OCI-LY7 (cell line): ENCODE measurements around the gene MYO16. TPM values are rescaled to one million over a fixed set of nuclear protein-coding genes. Genes with fewer than 3 reads are reported as not detected.

Experiments
- BruUV-seq: library from RNA; stranded (reverse); fragments of 400-500 nt; replicated peaks from 2 replicates; lab custom pipeline; 2021; lab: Mats Ljungman, UMichigan
- CTCF ChIA-PET: fragments of 300-600 bp; sonication (Branson Sonifier 250); formaldehyde crosslinking; loops from one replicate; lab custom pipeline; 2022; ENCODE audit warnings: antibody characterized with exemption; ENCODE audit not compliant: unreplicated experiment; lab: Charles Lee
- POLR2A ChIA-PET: fragments of 300-600 bp; sonication (Branson Sonifier 250); formaldehyde crosslinking; loops from one replicate; lab custom pipeline; 2022; ENCODE audit warnings: antibody characterized with exemption; lab: Charles Lee
- DNase-seq: peaks from one replicate; pipeline ENCODE4 v3.0.0-alpha.2; 2015; ENCODE audit warnings: low spot score
- H2AFZ ChIP-seq: fragments of 200-600 bp; sonication (generic), shearing (Covaris generic); 2 replicates; pipeline ENCODE4 v1.6.1; 2014; ENCODE audit warnings: mild to moderate bottlenecking, antibody characterized with exemption, low read length, moderate library complexity
- H3K27ac ChIP-seq: fragments of 200-600 bp; sonication (generic); 2 replicates; pipeline ENCODE4 v1.5.1; 2014; ENCODE audit warnings: mixed run types, low read depth, mild to moderate bottlenecking, moderate library complexity, low read length, inconsistent platforms; ENCODE audit not compliant: poor library complexity, severe bottlenecking
- H3K36me3 ChIP-seq: fragments of 200-600 bp; sonication (generic); 2 replicates; pipeline ENCODE4 v1.6.1; 2014; ENCODE audit warnings: mild to moderate bottlenecking, antibody characterized with exemption, low read length, moderate library complexity, mixed read lengths; ENCODE audit not compliant: insufficient read depth
- H3K4me1 ChIP-seq: fragments of 200-600 bp; sonication (generic); 2 replicates; pipeline ENCODE4 v1.5.1; 2014; ENCODE audit warnings: mild to moderate bottlenecking, low read length; ENCODE audit not compliant: insufficient read depth, poor library complexity, severe bottlenecking
- H3K4me2 ChIP-seq: fragments of 200-600 bp; sonication (generic); 2 replicates; pipeline ENCODE4 v1.6.1; 2014; ENCODE audit warnings: mild to moderate bottlenecking, low read length
- H3K4me3 ChIP-seq: fragments of 200-600 bp; sonication (generic); 2 replicates; pipeline ENCODE4 v1.5.1; 2014; ENCODE audit warnings: mild to moderate bottlenecking, low read depth, low read length; ENCODE audit not compliant: poor library complexity, severe bottlenecking
- H3K79me2 ChIP-seq: fragments of 200-600 bp; sonication (generic); 2 replicates; pipeline ENCODE4 v1.6.1; 2016; ENCODE audit warnings: low read depth, mild to moderate bottlenecking, low read length, moderate library complexity, mixed read lengths; ENCODE audit not compliant: insufficient read depth
- H3K9me2 ChIP-seq: fragments of 200-600 bp; sonication (generic); 2 replicates; pipeline ENCODE4 v1.6.1; 2016; ENCODE audit warnings: mild to moderate bottlenecking, low read length, mixed read lengths; ENCODE audit not compliant: insufficient read depth
- H3K9me3 ChIP-seq: fragments of 200-600 bp; sonication (generic); 2 replicates; pipeline ENCODE4 v1.6.1; 2014; ENCODE audit warnings: mild to moderate bottlenecking, mixed run types, low read length, mixed read lengths
- H4K20me1 ChIP-seq: fragments of 200-600 bp; sonication (generic); 2 replicates; pipeline ENCODE4 v1.6.1; 2014; ENCODE audit warnings: mild to moderate bottlenecking, antibody characterized with exemption, low read length, moderate library complexity, mixed read lengths; ENCODE audit not compliant: insufficient read depth
- CTCF ChIP-seq: fragments of 200-600 bp; sonication (generic); conservative IDR thresholded peaks from 2 replicates; pipeline ENCODE4 v1.5.1; 2014; ENCODE audit warnings: mild to moderate bottlenecking, antibody characterized with exemption, low read length, moderate library complexity, mixed read lengths
- EZH2phosphoT487 ChIP-seq: fragments of 200-600 bp; sonication (generic); IDR thresholded peaks from 2 replicates; pipeline ENCODE4 v1.6.1; 2018; ENCODE audit warnings: low read depth, borderline replicate concordance, mild to moderate bottlenecking, mixed run types, antibody characterized with exemption, low read length, moderate library complexity, mixed read lengths
- intact Hi-C: fragments of 100-400 bp; cut with micrococcal nuclease; formaldehyde crosslinking; loops from one replicate; pipeline ENCODE4 v1.10.0; 2022; ENCODE audit not compliant: unreplicated experiment
- total RNA-seq, 2 experiments: library from RNA; depleted of rRNA in 1 of 2; stranded (reverse); fragments of >200 nt in 1 of 2; shearing (Covaris generic) in 1 of 2; gene quantifications; 2 replicates each; pipeline ENCODE4 v1.2.3, GENCODE V29; 2014 to 2022

The MYO16 gene
- total RNA-seq, 2 experiments from 2014 or later: 0.06 TPM; not detected in 1

- DNase-seq: no peak
- CTCF ChIA-PET: no interaction called here
- no peak overlapping the region for H3K4me3 ChIP-seq
- H3K4me1 ChIP-seq: no peaks in the 10 kb centered on the region
- no peaks in the 10 kb centered on the region for H3K36me3 ChIP-seq
- H4K20me1 ChIP-seq: no peaks in the 10 kb centered on the region
- BruUV-seq: no TSS peak
- no peak for TF ChIP-seq EZH2phosphoT487
- TF ChIP-seq CTCF: no peak
- POLR2A ChIA-PET: no interaction called here
- H3K27ac ChIP-seq: no peak overlapping the region
- H3K79me2 ChIP-seq: no peaks in the 10 kb centered on the region
- H3K9me2 ChIP-seq: no peaks in the 10 kb centered on the region
- intact Hi-C loops: no loop called here
- no peak overlapping the region for H3K4me2 ChIP-seq
- H2AFZ ChIP-seq: no peak overlapping the region
- no peaks in the 10 kb centered on the region for H3K9me3 ChIP-seq
Measured at GRCh38 chr13:108919036-108919907, 289.9 kb downstream of the MYO16 start.

GRCh38 chr13:108920137-108920536 is 290.7 kb downstream of the MYO16 start:
- Histone ChIP-seq H3K9me2 (no peaks in the 10 kb centered on the region), H3K4me1 (no peaks in the 10 kb centered on the region), H3K4me3 (no peak overlapping the region), H3K9me3 (no peaks in the 10 kb centered on the region), H3K4me2 (no peak overlapping the region), H3K36me3 (no peaks in the 10 kb centered on the region), H3K79me2 (no peaks in the 10 kb centered on the region), H3K27ac (no peak overlapping the region), H4K20me1 (no peaks in the 10 kb centered on the region), H2AFZ (no peak overlapping the region)
- POLR2A ChIA-PET: no interaction called here
- intact Hi-C loops: no loop called here
- BruUV-seq: no TSS peak
- DNase-seq: no peak
- no peak for TF ChIP-seq CTCF
- TF ChIP-seq EZH2phosphoT487: no peak
- CTCF ChIA-PET: no interaction called here

- Histone ChIP-seq H4K20me1 (no peaks in the 10 kb centered on the region), H3K4me2 (no peak overlapping the region), H3K4me3 (no peak overlapping the region), H3K79me2 (no peaks in the 10 kb centered on the region), H3K9me3 (no peaks in the 10 kb centered on the region), H3K36me3 (no peaks in the 10 kb centered on the region), H3K27ac (no peak overlapping the region), H2AFZ (no peak overlapping the region), H3K9me2 (no peaks in the 10 kb centered on the region), H3K4me1 (no peaks in the 10 kb centered on the region)
- CTCF ChIA-PET: no interaction called here
- TF ChIP-seq EZH2phosphoT487 (no peak), CTCF (no peak)
- no TSS peak for BruUV-seq
- intact Hi-C loops: no loop called here
- DNase-seq: no peak
- POLR2A ChIA-PET: no interaction called here
Measured at GRCh38 chr13:108921238-108921637, 291.8 kb downstream of the MYO16 start.
